NT2/D1 (cell line): ENCODE data around the gene CRISP3.

Source experiments
- SUZ12 ChIP-seq: IDR thresholded peaks from 2 replicates; pipeline ENCODE4 v1.6.1; 2011; ENCODE audit not compliant: insufficient read length, insufficient read depth; ENCODE audit errors: extremely low read depth
- YY1 ChIP-seq: IDR thresholded peaks from 2 replicates; pipeline ENCODE4 v1.6.1; 2011; ENCODE audit not compliant: insufficient read length, insufficient read depth
- ZNF274 ChIP-seq: IDR thresholded peaks from 2 replicates; pipeline ENCODE4 v1.6.1; 2011; ENCODE audit warnings: mild to moderate bottlenecking, low read depth, low read length

DNA sequence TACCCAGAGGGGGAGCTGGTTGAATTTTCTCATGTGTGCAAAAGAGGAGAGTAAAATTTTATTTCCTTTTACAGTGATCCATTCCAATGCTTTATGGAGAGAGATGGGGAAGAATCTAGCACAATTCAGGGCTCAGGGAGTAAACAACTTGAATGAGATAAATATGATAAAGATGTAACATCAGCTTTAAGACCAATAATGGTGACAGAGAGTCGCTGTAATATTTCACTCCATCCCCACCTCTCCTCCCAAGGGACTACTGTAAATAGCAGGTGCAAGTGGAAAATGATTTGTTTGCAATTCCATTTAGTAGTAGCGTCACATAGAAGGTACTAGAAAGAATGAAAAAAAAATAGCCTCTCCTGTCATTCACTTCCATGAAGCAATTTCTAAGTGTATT lies 4.8 kb downstream of the CRISP3 start:
- TF ChIP-seq YY1 (no peak), ZNF274 (no peak), SUZ12 (no peak)
